ENCODE measurements around the gene PRR5L.

PRR5L gene

GRCh38 chr11:36490026-36490806 is 194.1 kb downstream of the PRR5L start:
- no peak for DNase-seq (ENCODE audit: low spot score in 2 of 2)
- Mint-ChIP-seq H3K27ac (ENCODE audit: low read depth) (no peak overlapping the region), H3K9me3 (no peaks in the 10 kb centered on the region), H3K27me3 (no peaks in the 10 kb centered on the region), H3K36me3 (ENCODE audit: insufficient read depth) (peaks cover 47% of the 10 kb centered on the region), H3K4me1 (peaks cover 35% of the 10 kb centered on the region), H3K4me3 (no peak overlapping the region)
- no peak for ATAC-seq (replicated peaks; ENCODE audit: extremely low read depth, poor library complexity, severe bottlenecking)

DNA sequence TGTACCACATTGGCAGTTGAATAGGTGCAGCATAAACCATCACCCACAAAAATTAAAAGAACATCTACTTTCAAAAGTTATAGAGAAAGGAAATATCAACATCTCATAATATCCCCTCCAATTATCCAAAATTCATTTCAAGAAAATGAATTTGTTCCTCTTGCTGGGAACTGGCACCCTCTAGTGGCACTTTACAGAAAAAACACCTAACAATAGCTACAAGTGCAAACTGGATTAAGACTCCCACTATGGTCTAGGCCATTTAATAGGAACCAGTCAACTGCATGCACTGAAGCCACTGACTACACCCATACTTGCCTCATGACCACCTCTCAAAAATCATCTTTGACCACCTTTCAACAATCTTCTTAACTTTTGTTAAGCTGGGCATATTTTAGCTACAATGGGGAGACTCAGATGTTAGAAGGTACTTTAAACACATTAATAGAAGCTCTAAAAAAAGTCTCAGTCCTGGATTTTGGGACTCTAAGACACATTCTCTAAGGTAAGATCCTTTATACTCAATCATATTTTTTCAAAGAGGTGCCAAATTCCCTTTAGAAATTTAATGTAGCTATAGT is 196.7 kb downstream of the PRR5L start:
- peak; percentile 43 for ATAC-seq (replicated peaks; ENCODE audit: extremely low read depth, poor library complexity, severe bottlenecking)
- no peak for DNase-seq (ENCODE audit: low spot score in 2 of 2)
- Mint-ChIP-seq H3K27ac (ENCODE audit: low read depth) (no peak overlapping the region), H3K27me3 (no peaks in the 10 kb centered on the region), H3K4me1 (peaks cover 27% of the 10 kb centered on the region), H3K36me3 (ENCODE audit: insufficient read depth) (peaks cover 52% of the 10 kb centered on the region), H3K4me3 (no peak overlapping the region), H3K9me3 (no peaks in the 10 kb centered on the region)

GRCh38 chr11:36493332-36493731 is 197.2 kb downstream of the PRR5L start:
- no peaks in the 10 kb centered on the region for H3K27me3 Mint-ChIP-seq
- no peak overlapping the region for H3K4me3 Mint-ChIP-seq
- DNase-seq (ENCODE audit: low spot score in 2 of 2) = no peak
- H3K27ac Mint-ChIP-seq (ENCODE audit: low read depth) = no peak overlapping the region
- peaks cover 56% of the 10 kb centered on the region for H3K36me3 Mint-ChIP-seq (ENCODE audit: insufficient read depth)
- peaks cover 22% of the 10 kb centered on the region for H3K4me1 Mint-ChIP-seq
- no peaks in the 10 kb centered on the region for H3K9me3 Mint-ChIP-seq
- ATAC-seq (replicated peaks; ENCODE audit: extremely low read depth, poor library complexity, severe bottlenecking) = no peak

DNA sequence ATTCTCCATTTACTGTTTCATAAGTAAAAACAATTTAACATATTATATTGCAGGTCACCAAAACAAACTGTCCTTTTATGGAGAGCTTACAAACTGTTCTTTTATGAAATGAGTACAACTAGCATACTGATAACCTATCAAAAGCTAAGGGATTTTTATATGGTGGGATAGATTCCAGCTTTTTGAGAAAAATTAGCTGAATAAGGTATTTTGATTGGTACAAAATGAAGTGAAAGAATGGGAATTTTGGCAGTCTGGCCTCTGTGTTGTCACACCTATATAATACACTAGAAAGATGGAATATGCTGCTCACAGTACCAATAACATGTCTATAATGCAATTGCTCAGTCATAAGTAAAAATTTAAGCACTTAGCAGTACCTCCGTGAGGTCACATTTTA is 202.6 kb downstream of the PRR5L start:
- H3K27me3 Mint-ChIP-seq = no peaks in the 10 kb centered on the region
- no peak overlapping the region for H3K4me3 Mint-ChIP-seq
- no peaks in the 10 kb centered on the region for H3K9me3 Mint-ChIP-seq
- ATAC-seq (replicated peaks; ENCODE audit: extremely low read depth, poor library complexity, severe bottlenecking) (no peak), DNase-seq (ENCODE audit: low spot score in 2 of 2) (no peak)
- no peak overlapping the region for H3K27ac Mint-ChIP-seq (ENCODE audit: low read depth)
- H3K4me1 Mint-ChIP-seq = peaks cover 30% of the 10 kb centered on the region
- peaks cover 47% of the 10 kb centered on the region for H3K36me3 Mint-ChIP-seq (ENCODE audit: insufficient read depth)

GRCh38 chr11:36499315-36499714 is 203.2 kb downstream of the PRR5L start:
- peaks cover 33% of the 10 kb centered on the region for H3K4me1 Mint-ChIP-seq
- peaks cover 49% of the 10 kb centered on the region for H3K36me3 Mint-ChIP-seq (ENCODE audit: insufficient read depth)
- H3K9me3 Mint-ChIP-seq = no peaks in the 10 kb centered on the region
- H3K4me3 Mint-ChIP-seq = no peak overlapping the region
- peak overlapping the region; percentile 5 for H3K27ac Mint-ChIP-seq (ENCODE audit: low read depth)
- ATAC-seq (replicated peaks; ENCODE audit: extremely low read depth, poor library complexity, severe bottlenecking) (no peak), DNase-seq (ENCODE audit: low spot score in 2 of 2) (no peak)
- H3K27me3 Mint-ChIP-seq = no peaks in the 10 kb centered on the region

DNA sequence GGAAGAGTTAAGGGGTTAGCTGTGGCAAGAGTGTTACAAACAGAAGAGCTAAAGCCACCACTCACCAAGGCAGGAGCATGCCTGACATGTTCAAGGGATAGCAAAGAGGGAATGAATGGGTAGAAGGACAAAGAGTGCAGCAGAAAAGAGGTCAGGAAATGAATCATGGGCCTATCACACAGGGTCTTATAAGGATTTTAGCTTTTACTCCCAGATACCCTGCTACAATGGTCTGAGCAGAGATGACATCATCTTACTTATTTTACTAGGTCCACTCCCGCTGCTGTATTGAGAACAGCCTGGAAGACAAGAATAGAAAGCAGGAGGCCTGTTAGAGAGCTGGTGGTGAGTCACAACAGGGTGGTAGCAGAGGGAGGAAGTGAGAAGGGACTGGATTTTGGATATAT is 204.2 kb downstream of the PRR5L start:
- no peak for DNase-seq (ENCODE audit: low spot score in 2 of 2)
- Mint-ChIP-seq H3K36me3 (ENCODE audit: insufficient read depth) (peaks cover 48% of the 10 kb centered on the region), H3K27ac (ENCODE audit: low read depth) (peak overlapping the region; percentile 5)

GRCh38 chr11:36501236-36501635 is 205.1 kb downstream of the PRR5L start:
- Mint-ChIP-seq H3K4me3 (no peak overlapping the region), H3K36me3 (ENCODE audit: insufficient read depth) (peaks cover 44% of the 10 kb centered on the region), H3K27ac (ENCODE audit: low read depth) (no peak overlapping the region), H3K9me3 (no peaks in the 10 kb centered on the region), H3K4me1 (peaks cover 48% of the 10 kb centered on the region), H3K27me3 (no peaks in the 10 kb centered on the region)
- DNase-seq (ENCODE audit: low spot score in 2 of 2) (no peak), ATAC-seq (replicated peaks; ENCODE audit: extremely low read depth, poor library complexity, severe bottlenecking) (no peak)

More for the DNA sequence above, 204.2 kb downstream of the PRR5L start:
- Mint-ChIP-seq H3K27me3 (no peaks in the 10 kb centered on the region), H3K4me3 (no peak overlapping the region), H3K9me3 (no peaks in the 10 kb centered on the region), H3K4me1 (peaks cover 41% of the 10 kb centered on the region)
- no peak for ATAC-seq (replicated peaks; ENCODE audit: extremely low read depth, poor library complexity, severe bottlenecking)

GRCh38 chr11:36507824-36508489 is 211.9 kb downstream of the PRR5L start:
- Mint-ChIP-seq H3K27me3 (peaks cover 4% of the 10 kb centered on the region), H3K27ac (ENCODE audit: low read depth) (peak overlapping the region; percentile 98), H3K9me3 (no peaks in the 10 kb centered on the region), H3K4me1 (peaks cover 48% of the 10 kb centered on the region), H3K4me3 (peak overlapping the region; percentile 95), H3K36me3 (ENCODE audit: insufficient read depth) (peaks cover 18% of the 10 kb centered on the region)
- ATAC-seq (replicated peaks; ENCODE audit: extremely low read depth, poor library complexity, severe bottlenecking) (no peak), DNase-seq (ENCODE audit: low spot score in 2 of 2) (no peak)

DNA sequence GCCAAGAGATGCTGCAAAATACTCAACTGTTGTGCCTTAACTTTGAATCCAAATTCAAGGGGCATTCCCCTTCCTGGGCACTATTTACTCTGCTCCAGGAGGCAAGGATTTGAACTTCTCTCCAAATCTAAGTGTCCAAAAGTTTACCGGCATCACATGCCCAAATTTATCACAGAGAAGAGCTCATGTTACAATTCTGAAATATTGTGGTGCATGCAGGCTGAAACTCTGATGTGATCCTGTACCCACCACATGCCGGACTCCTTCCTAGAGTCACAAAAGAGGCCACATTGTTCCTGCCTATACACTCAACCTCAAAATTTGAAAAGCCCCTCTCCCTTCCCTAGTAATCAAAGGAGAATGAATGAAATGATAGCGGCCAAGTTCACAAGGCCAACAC is 212.7 kb downstream of the PRR5L start:
- ATAC-seq (replicated peaks; ENCODE audit: extremely low read depth, poor library complexity, severe bottlenecking) (no peak), DNase-seq (ENCODE audit: low spot score in 2 of 2) (no peak)
- peaks cover 16% of the 10 kb centered on the region for H3K36me3 Mint-ChIP-seq (ENCODE audit: insufficient read depth)
- peak overlapping the region; percentile 95 for H3K4me3 Mint-ChIP-seq
- no peaks in the 10 kb centered on the region for H3K9me3 Mint-ChIP-seq
- peak overlapping the region; percentile 98 for H3K27ac Mint-ChIP-seq (ENCODE audit: low read depth)
- H3K4me1 Mint-ChIP-seq = peaks cover 42% of the 10 kb centered on the region
- H3K27me3 Mint-ChIP-seq = peaks cover 11% of the 10 kb centered on the region

DNA sequence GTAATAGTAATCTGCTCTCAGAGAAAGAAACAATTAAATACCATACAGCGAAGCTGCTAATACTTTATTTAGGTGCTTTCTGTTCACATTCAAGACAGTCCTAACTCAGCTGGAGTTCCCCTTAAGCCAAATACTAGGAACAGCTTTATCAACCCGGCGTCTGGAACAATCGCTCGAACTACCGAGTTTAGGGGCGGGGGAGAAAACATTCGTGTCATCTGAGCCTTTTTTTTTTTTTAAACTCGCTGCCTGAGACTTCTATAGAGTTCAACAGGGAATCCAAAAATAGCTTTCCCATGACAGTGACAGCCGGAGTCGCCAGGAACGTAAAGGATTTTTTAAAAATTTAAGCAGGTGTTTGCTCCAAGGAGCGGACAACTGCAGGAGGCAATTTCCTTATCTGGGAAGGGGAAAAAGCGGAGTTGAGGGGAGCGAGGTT is 213.1 kb downstream of the PRR5L start:
- ATAC-seq (replicated peaks; ENCODE audit: extremely low read depth, poor library complexity, severe bottlenecking) (peak; percentile 33), DNase-seq (ENCODE audit: low spot score in 2 of 2) (no peak)
- peak overlapping the region; percentile 98 for H3K27ac Mint-ChIP-seq (ENCODE audit: low read depth)
- peaks cover 12% of the 10 kb centered on the region for H3K36me3 Mint-ChIP-seq (ENCODE audit: insufficient read depth)
- peaks cover 41% of the 10 kb centered on the region for H3K4me1 Mint-ChIP-seq
- peak overlapping the region; percentile 95 for H3K4me3 Mint-ChIP-seq
- H3K9me3 Mint-ChIP-seq = no peaks in the 10 kb centered on the region
- H3K27me3 Mint-ChIP-seq = peaks cover 16% of the 10 kb centered on the region

GRCh38 chr11:36509694-36510593 is 213.9 kb downstream of the PRR5L start, which contains the start of gene TRAF6:
TRAF6 (minus strand) TSS chr11:36510272; CDS start chr11:36501515, 8,757 bp downstream.
- Mint-ChIP-seq H3K4me1 (peaks cover 34% of the 10 kb centered on the region), H3K9me3 (no peaks in the 10 kb centered on the region), H3K4me3 (peak within 1 kb of the TSS; percentile 95), H3K27me3 (peaks cover 22% of the 10 kb centered on the region), H3K27ac (ENCODE audit: low read depth) (peak within 1 kb of the TSS; percentile 98), H3K36me3 (ENCODE audit: insufficient read depth) (peaks cover 10% of the 10 kb centered on the region)
- ATAC-seq (replicated peaks; ENCODE audit: extremely low read depth, poor library complexity, severe bottlenecking) = peak; percentile 91
- peak; percentile 76 to 91 for DNase-seq (ENCODE audit: low spot score in 2 of 2)

DNA sequence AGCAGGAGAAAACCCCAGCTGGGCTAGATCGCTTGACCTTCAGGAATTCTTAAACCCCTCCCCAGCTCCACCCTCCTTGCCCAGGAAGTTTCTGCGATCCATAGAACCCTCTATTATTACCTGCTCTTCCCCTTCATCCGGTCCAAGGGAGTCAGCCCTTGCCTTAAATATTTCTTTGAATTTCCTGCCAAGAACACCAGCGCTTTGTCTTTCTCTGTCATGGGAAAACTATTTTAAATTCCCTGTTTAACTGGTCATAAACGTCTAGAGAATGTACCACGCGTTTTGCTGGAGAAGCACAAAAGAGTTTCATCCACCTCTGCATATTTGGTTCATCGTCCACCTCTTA is 214.5 kb downstream of the PRR5L start:
- H3K27ac Mint-ChIP-seq (ENCODE audit: low read depth) = peak overlapping the region; percentile 98
- no peak for ATAC-seq (replicated peaks; ENCODE audit: extremely low read depth, poor library complexity, severe bottlenecking)
- no peaks in the 10 kb centered on the region for H3K9me3 Mint-ChIP-seq
- no peak for DNase-seq (ENCODE audit: low spot score in 2 of 2)
- peaks cover 10% of the 10 kb centered on the region for H3K36me3 Mint-ChIP-seq (ENCODE audit: insufficient read depth)
- H3K4me1 Mint-ChIP-seq = peaks cover 28% of the 10 kb centered on the region
- H3K27me3 Mint-ChIP-seq = peaks cover 27% of the 10 kb centered on the region
- H3K4me3 Mint-ChIP-seq = peak overlapping the region; percentile 95
